NCI-H146 treated with DMSO at 0.1 percent for 48 hours (cell line): ENCODE results near the gene NCOA7.
"Not testable (repeated sequence)": the region's sequence is repeated elsewhere in the genome, so short reads cannot be mapped to it uniquely, and the experiment has no call there.

Experiments used
- DNase-seq: peaks from one replicate; lab custom pipeline; 2025; ENCODE audit not compliant: unreplicated experiment; lab: John Stamatoyannopoulos, UW

NCOA7 gene

GRCh38 chr6:125968493-125968892 lies 177.7 kb downstream of the NCOA7 start:
- DNase-seq = no peak

- no peak for DNase-seq
Measured at GRCh38 chr6:125970760-125971159, 180.0 kb downstream of the NCOA7 start.

GRCh38 chr6:125972478-125972877 lies 181.7 kb downstream of the NCOA7 start:
- DNase-seq = not testable (repeated sequence)

- DNase-seq = peak; percentile 56
Measured at GRCh38 chr6:125974214-125974866, 183.6 kb downstream of the NCOA7 start.

- DNase-seq = no peak
Measured at GRCh38 chr6:125979101-125979500, 188.3 kb downstream of the NCOA7 start.
